Left renal pelvis (tissue), 4 donors: Measurements from ENCODE around the gene PLS1. TPM values are rescaled to one million over a fixed set of nuclear protein-coding genes. Genes with fewer than 3 reads are reported as not detected.

Experiments
- DNase-seq, 4 donors: peaks; one replicate each; pipeline ENCODE4 v3.0.0-alpha.2; 2013; ENCODE audit warnings: low read depth in 4 of 4, low spot score in 3 of 4
- polyA plus RNA-seq, 4 donors: library from polyadenylated mRNA; unstranded; fragments of 120-200 nt; gene quantifications; one replicate each; pipeline ENCODE4 v1.2.1, GENCODE V29; 2013; ENCODE audit not compliant: insufficient read length in 4 of 4

The PLS1 gene
- polyA plus RNA-seq, 4 donors = 1.4 to 31.9 (median 29.0) TPM

GRCh38 chr3:142636050-142636449 is 39.9 kb downstream of the PLS1 start:
- no peak for DNase-seq

DNA sequence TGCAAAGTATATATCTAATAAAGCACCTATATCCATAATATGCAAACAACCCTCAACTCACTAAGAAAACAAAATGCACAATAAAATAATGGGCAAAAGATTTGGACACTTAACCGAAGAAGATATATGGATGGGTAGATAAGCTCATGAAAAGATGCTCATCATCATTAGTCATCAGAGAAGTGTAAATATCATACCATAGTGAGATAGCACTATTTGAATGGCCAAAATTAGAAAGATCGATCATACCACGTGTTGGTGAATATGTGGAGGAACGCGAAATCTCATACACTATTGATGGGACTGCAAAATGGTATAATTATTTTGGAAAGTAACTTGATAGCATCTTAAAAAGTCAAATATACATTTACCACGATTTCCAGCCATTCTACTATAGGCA is 40.5 kb downstream of the PLS1 start:
- DNase-seq = no peak

- no peak for DNase-seq
Observed at GRCh38 chr3:142638291-142638690, 42.1 kb downstream of the PLS1 start.

DNA sequence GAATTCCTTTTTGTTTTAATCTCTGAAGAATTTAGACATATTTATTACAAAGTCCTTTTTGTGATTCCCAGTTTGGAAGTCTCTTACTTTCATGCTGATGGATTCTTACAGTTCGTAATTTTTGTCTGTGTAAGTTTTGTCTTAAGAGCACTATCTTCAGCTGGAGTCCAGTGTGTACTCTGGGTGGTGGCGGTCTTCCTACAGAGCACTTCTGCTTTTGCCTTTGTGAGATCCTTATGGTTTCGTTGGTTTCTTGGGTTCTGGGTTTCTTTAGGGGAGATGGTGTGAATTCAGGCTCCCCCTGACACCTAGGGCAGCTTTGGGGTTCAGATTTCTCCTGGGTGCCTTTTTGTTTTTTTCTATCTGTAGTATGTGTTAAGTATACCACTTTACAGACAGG is 45.3 kb downstream of the PLS1 start:
- no peak for DNase-seq

DNA sequence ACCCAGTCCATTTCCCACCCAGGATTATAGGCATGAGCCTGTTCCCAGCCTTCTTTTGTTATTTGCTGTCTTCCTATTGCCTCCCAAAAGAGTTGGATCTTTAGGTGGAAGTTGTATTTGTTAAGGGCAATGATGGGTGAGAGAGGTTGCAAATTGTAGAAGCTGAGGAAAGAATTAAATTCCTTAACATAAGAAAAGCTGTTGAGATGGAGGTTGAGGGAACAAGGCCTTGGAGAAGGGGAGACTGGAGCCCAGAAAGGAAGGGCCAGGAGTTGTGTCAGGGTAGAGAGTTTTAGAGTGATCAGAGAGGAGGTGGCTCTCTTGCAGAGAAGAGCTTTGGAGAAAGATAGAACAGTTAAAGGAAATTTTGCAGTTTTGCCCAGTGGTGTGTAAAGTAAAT is 46.8 kb downstream of the PLS1 start:
- no peak for DNase-seq

DNA sequence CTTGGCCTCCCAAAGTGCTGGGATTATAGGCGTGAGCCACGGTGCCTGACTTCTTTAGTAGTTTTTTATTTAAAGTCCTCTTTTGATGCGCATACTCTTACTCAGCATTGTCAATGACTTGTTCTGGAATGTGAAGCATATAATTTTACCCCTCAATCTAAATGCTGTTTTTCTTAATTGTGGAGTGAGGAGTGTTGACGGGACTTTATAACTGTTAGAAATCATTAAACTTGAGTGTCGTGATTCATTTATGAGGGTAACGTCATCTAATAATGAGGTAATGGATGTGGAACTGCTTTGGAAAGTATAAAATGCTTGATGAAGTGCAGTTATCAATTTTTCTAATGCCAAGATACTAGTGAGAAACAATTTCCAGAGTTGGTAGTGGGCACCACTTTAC is 48.3 kb downstream of the PLS1 start:
- no peak for DNase-seq

- DNase-seq = no peak
Observed at GRCh38 chr3:142645236-142645793, 49.1 kb downstream of the PLS1 start.

GRCh38 chr3:142646020-142646785 is 50.0 kb downstream of the PLS1 start:
- DNase-seq = no peak

DNA sequence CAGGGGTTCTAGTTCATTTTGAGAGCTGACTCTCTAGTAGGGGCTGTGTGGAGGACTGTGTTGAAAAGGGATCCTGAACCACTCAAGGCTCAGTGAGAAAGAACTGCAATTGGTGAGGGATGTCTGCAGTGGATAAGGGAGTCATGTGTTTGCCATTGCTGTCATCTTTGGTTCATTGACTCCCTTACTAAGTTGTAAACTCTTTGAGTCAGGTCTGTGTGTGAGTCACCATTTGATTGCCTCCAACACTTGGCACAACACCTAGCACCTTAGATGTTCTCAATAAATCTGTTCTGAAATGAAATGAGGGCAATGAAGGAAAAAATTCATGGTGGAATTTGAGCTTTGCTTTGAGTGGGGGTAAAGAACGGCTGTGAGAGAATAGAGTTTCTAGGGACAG is 51.7 kb downstream of the PLS1 start:
- no peak for DNase-seq

DNA sequence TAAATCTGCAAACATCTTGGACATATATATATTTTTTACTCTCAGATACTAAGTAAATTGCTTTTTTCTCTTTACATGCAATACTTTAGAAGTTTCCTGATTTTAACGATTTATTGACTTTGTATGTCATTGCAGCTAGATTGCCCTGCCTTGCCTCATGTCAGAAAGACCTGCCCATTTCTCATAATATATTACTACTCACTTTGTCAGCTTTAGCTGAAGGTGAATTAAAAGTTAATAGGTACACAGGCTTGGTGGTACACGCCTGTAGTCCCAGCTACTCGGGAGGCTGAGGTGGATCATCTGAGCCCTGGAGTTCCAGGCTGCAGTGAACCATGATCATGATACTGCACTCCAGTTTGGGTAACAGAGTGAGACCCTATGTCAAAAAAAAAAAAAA is 52.8 kb downstream of the PLS1 start:
- DNase-seq = no peak

DNA sequence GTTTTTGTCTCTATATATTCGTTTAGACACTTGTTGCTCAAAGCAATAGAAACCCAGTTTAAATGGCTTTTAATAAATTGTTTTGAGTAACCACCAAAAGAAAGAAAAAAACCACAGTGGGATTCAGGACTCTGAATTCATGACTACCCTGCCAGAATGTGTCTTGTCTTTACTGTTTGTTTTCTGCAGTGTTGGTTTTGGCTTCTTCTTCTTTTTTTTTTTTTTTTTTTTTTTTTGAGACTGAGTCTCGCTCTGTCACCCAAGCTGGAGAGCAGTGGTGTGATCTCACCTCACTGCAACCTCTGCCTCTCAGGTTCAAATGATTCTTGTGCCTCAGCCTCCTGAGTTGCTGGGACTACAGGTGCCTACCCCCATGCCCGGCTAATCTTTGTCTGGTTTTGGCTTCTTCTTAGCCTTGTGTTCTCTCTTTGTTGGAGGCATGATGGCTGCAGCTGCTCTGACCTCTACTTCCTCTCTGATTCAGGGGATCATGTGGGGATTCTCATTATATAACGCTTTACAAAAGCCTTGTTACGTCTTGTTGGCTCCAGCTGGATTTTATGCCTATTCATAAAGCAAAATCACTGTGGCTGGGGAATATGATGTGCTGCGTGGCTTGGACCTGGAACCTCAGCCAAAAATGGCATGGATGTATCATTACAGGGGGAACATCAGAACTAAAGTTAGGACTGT is 54.0 kb downstream of the PLS1 start:
- DNase-seq = no peak

DNA sequence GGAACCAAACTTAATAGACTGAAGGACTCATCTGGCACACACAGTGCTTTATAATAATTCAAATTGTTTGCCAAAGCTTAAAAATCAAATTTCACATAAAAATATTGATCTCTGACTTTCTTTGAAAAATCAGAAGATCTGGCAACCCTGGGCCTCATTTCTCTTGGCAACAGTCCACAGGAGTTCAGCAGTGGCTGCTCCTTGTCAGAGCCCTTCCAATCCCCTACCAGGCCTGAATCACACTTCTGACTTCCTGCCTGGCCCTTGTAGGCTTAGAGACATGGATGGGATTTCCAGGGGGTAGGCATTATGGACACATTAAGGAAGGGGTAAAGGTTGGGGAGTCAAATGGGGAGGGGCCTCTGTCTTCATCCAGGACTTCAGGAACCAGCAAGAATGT is 55.5 kb downstream of the PLS1 start:
- DNase-seq = no peak

DNA sequence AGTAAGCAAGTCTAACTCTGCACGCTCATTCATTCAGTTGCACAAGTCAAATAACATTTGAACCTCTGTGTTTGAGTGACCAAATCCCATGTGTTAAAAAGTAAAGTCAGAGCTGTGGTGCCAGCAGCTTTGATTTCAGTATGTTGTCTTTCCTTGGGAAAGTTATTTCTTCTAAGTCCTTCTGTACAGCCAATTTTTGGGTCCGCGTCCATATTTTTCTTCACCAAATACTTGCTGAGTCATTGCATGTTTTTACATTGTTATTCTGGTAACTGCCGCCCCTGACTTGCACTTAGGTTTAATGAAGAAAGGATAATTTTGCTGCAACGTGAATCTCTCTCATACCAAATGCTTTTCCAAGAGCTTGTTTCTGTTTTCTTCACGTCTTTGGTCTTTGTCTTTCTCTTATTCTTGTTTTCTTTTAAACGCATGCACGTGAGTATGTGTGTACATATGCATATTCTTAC is 56.7 kb downstream of the PLS1 start:
- DNase-seq = no peak

- no peak for DNase-seq
Observed at GRCh38 chr3:142656575-142656974, 60.4 kb downstream of the PLS1 start.

DNA sequence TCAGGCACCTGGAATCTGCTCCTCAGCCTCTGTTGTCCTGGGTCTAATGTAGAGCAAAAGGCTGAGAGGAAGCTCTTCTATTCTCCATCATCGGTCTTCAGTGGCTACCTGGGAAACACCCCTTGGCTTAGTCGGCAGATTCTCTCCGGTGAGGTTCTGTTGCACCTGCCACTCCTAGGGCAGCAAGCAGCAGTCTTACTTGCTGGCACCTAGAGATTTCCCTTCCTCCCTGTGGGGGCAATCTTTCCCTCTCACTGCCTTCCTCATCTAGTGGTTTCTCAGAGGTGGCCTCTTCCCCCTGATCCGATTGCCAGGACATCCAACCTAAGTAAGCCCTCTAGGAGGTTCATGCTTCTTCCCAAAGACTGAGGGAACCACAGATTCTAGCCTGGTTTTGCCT is 60.8 kb downstream of the PLS1 start:
- no peak for DNase-seq

DNA sequence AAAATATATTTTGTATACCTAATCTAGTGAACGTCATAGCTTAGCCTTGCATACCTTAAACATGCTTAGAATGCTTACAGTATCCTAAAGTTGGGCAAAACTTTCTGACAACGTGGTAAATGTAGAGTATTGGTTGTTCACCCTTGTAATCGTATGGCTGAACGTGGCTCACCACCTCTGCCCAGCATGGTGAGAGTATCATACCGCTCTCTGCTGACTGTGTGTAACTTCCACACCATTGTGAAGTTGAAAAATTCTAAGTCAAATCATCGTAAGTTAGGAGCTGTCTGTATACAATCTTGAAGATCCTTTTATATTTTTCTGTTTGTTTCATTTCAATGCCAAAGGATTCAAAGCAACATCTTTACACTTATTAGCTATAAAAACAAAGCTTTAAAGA is 64.2 kb downstream of the PLS1 start:
- DNase-seq = no peak

- DNase-seq = no peak
Observed at GRCh38 chr3:142660893-142661292, 64.7 kb downstream of the PLS1 start.

GRCh38 chr3:142663865-142664264 is 67.7 kb downstream of the PLS1 start:
- DNase-seq = no peak

DNA sequence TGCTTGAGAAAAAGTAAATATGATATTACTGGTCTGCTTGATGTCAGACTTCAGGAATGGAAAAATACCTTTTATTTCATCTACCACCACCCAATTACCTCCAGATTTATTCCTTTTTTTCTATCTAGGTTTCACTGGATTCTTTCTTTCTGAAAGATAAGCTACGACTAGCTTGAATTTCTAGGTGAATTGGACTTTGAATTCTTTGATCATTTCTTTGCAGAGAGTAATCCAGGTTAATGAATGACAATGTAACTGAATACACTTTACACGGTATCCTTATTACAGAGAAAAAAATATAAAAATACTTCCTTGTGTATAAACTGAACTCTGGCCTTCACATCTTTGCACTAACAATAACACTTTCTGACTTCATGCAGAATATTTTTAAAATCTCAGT is 68.1 kb downstream of the PLS1 start:
- DNase-seq = no peak

DNA sequence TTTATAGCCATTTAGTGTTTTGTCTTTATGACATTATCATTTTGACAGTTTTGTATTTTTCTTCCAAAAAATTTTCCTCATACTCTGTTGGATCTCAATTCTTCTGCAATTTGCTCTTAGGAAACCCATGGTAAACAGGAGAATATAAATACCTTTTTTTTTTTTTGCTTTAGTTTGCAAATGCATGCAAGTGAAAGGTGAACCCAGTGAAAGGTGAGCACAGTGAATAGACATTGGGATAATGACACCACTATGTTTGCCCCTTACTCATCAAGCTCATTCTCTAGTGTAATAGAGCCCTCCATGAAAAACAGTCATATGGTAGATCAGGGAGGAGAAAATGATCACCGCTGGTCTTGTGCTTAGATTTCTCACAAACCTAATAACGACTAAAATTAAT is 68.6 kb downstream of the PLS1 start:
- DNase-seq = no peak

GRCh38 chr3:142670120-142670519 is 73.9 kb downstream of the PLS1 start:
- no peak for DNase-seq

- DNase-seq = no peak
Observed at GRCh38 chr3:142676151-142676550, 80.0 kb downstream of the PLS1 start.
